Activated CD4-positive, alpha-beta T cell treated with anti-CD3 and anti-CD28 coated beads for 48 hours (primary cell): ENCODE measurements around the gene IL1RL1.

Experiments
- DNase-seq: peaks from one replicate; pipeline ENCODE4 v3.0.0-alpha.2; 2020

IL1RL1 gene

GRCh38 chr2:102337012-102337411 lies 25.6 kb downstream of the IL1RL1 start:
- no peak for DNase-seq

- DNase-seq = no peak
These were observed 26.4 kb downstream of the IL1RL1 start for GRCh38 chr2:102337481-102338386.

GRCh38 chr2:102340778-102341177 lies 29.4 kb downstream of the IL1RL1 start:
- no peak for DNase-seq

GRCh38 chr2:102342888-102343287 lies 31.5 kb downstream of the IL1RL1 start:
- DNase-seq = no peak

- no peak for DNase-seq
These were observed 33.0 kb downstream of the IL1RL1 start for GRCh38 chr2:102344397-102344796.

GRCh38 chr2:102345329-102345920 lies 34.1 kb downstream of the IL1RL1 start:
- no peak for DNase-seq

- DNase-seq = no peak
These were observed 35.2 kb downstream of the IL1RL1 start for GRCh38 chr2:102346381-102347130.

- no peak for DNase-seq
These were observed 38.9 kb downstream of the IL1RL1 start for GRCh38 chr2:102350137-102350793.

GRCh38 chr2:102355526-102356380 lies 44.4 kb downstream of the IL1RL1 start, which contains the start of gene IL18R1:
Gene IL18R1 (plus strand): TSS chr2:102355796. CDS start chr2:102362661, 6,865 bp downstream.
- DNase-seq = peak; percentile 82

- no peak for DNase-seq
These were observed 45.0 kb downstream of the IL1RL1 start for GRCh38 chr2:102356381-102356712.

GRCh38 chr2:102356741-102357140 lies 45.4 kb downstream of the IL1RL1 start:
- DNase-seq = no peak

GRCh38 chr2:102357937-102358336 lies 46.6 kb downstream of the IL1RL1 start:
- no peak for DNase-seq

GRCh38 chr2:102358496-102358895 lies 47.1 kb downstream of the IL1RL1 start:
- DNase-seq = no peak

- no peak for DNase-seq
These were observed 48.2 kb downstream of the IL1RL1 start for GRCh38 chr2:102359527-102359926.

- DNase-seq = no peak
These were observed 50.4 kb downstream of the IL1RL1 start for GRCh38 chr2:102361632-102362241.

- DNase-seq = no peak
These were observed 54.4 kb downstream of the IL1RL1 start for GRCh38 chr2:102365763-102366162.

GRCh38 chr2:102366406-102367112 lies 55.2 kb downstream of the IL1RL1 start:
- DNase-seq = no peak

GRCh38 chr2:102367331-102367971 lies 56.1 kb downstream of the IL1RL1 start:
- DNase-seq = peak; percentile 36

GRCh38 chr2:102368461-102369109 lies 57.2 kb downstream of the IL1RL1 start:
- no peak for DNase-seq

- DNase-seq = no peak
These were observed 58.5 kb downstream of the IL1RL1 start for GRCh38 chr2:102369866-102370265.
